Measurements from ENCODE around the gene UBE2L6.

GRCh38 chr11:57605028-57605420, 37.6 kb upstream of the UBE2L6 start:
- TF ChIP-seq TAF1 (IDR thresholded peaks at IDR 0.05; ENCODE audit: borderline replicate concordance, insufficient read depth, low read length) (no peak), SIN3A (IDR thresholded peaks at IDR 0.05; ENCODE audit: borderline replicate concordance, insufficient read depth, low read length) (no peak)
